HG03439 (cell line): ENCODE data around the gene CHRNA10.

Source experiments
- ATAC-seq: cut with Tn5 transposase; IDR thresholded peaks from one replicate; pipeline ENCODE4 v1.9.1; 2021; ENCODE audit warnings: mild to moderate bottlenecking, moderate library complexity; ENCODE audit not compliant: unreplicated experiment

Gene CHRNA10, protein sequence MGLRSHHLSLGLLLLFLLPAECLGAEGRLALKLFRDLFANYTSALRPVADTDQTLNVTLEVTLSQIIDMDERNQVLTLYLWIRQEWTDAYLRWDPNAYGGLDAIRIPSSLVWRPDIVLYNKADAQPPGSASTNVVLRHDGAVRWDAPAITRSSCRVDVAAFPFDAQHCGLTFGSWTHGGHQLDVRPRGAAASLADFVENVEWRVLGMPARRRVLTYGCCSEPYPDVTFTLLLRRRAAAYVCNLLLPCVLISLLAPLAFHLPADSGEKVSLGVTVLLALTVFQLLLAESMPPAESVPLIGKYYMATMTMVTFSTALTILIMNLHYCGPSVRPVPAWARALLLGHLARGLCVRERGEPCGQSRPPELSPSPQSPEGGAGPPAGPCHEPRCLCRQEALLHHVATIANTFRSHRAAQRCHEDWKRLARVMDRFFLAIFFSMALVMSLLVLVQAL

GRCh38 chr11:3671334-3672254 lies at the start of gene CHRNA10:
Gene CHRNA10, minus strand, starts transcription at chr11:3671384. Its CDS starts 72 bp downstream, at chr11:3671312.
- ATAC-seq = no peak

DNA sequence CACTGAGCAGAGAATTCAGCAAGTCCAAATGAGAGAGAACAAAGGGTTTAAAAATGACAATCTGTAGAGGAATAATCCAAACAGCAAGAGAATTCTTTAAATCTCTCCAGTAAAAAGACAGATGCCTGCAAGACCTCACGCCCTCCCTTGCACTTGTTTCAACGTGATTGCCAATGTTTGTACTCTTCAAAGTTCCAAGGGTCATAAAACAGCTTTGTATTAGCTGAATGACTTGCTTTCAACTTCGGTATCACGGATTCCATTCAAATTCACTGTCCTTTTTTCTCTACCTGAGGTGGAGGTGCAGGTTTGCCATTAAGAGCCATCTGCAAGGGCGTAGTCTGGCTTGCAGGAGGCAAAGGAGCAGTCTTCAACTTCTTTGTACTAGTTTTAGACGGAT lies 41.1 kb upstream of the CHRNA10 start:
- ATAC-seq = no peak

DNA sequence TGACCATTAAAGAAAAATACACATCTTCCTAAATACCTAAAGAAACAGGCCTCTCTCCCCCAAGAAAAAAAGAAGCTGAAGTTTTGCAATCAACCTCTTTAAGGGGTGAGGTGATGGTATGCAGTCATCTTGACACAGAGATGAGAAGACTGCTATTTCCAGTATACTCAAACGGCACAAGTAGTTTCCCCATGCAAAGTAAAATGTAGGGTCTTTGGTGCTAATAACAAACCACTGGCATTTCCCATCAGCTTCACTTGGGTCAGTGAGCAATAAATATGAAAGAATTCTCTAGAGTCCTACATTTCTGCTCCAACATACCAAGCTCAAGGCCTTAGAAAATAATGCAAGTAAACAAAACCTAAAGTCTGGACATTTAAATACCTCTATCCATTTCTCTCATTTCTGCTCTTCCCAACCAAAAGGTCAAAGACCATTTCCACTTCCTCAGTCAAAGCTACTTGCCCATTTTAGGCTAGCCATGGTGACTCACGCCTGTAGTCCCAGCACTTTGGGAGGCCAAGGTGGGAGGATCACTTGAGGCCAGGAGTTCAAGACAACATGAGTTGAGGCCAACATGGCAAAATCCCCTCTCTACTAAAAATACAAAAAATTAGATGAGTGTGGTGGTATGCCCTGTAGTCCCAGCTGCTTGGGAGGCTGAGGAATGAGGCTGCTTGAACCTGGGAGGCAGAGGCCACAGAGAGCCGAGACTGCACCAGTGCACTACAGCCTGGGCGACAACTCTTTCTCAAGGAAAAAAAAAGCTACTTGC lies 39.5 kb upstream of the CHRNA10 start:
- no peak for ATAC-seq

- ATAC-seq = no peak
These were observed 38.8 kb upstream of the CHRNA10 start for GRCh38 chr11:3709977-3710376.

GRCh38 chr11:3707176-3707575 lies 36.0 kb upstream of the CHRNA10 start:
- no peak for ATAC-seq

DNA sequence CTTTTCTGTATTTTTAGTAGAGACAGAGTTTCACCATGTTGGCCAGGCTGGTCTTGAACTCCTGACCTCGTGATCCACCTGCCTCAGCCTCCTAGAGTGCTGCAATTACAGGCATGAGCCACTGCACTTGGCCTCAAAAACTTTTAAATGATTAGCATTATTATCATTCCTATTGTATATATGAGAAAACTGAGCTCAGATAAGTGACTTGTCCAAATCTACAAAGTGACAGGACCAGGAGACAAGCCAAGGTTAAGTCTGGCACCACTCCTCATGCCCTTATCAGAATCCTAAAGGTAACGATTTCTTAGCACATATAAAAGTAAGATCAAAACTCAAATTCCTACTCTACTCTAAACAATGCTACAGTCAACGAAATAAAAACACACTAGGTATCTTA lies 32.2 kb upstream of the CHRNA10 start:
- ATAC-seq = no peak

DNA sequence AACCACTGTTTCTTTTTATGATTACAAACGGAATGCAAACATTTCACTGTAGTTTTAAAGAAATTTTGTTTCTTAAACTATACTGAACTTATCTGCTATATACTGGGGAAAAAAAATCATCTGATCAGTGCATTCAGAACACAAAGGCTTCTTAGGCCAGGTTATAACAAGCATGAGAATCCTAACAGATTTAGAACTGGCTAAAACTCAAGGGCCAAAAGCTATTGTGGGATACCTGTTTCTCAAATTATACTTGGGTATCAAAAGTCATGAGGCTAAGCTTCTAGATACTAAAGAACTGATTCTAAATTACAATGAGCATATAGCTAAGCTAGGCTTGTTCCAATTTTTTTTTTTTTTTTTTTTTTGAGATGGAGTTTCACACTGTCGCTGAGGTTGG lies 29.7 kb upstream of the CHRNA10 start:
- ATAC-seq = no peak

DNA sequence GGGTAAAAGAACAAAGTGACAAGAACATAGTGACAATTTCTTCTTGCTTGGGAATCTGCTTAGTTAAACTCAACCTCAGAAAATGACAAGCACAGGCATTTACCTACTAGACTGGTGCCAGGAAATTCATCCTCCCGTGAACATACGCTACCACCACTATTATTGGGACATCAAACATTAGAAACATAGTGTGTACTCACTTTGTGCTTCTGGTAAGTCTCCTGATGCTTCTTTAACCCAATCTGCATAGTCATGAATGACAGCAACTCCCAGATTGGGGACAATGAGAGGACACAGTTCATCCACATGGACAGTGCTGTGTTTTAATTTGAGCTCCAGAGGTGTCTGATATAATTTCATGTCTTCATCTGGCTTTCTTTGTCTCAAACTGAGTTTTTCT lies 29.2 kb upstream of the CHRNA10 start:
- ATAC-seq = no peak

- no peak for ATAC-seq
These were observed 15.6 kb upstream of the CHRNA10 start for GRCh38 chr11:3686751-3687150.

DNA sequence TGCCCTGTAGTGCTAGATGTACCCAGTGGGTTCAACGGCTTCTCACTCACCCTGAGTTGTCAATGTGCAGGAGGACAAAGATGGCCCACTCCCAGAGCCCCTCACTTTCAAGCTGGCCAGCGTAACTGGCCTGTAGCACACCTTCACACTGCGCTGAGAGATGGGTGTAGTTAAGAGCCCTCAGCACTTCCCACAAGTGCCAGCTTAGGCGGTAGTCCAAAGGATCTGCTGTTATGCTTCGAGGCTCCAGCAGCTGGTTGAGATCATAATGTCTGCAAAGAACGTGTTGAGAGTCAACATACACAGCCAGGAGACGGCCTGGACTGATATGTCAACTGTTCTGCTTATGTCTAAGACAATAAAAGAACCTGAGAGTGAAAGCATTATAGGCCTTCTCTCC lies 14.7 kb upstream of the CHRNA10 start:
- no peak for ATAC-seq

GRCh38 chr11:3684819-3685172 lies 13.6 kb upstream of the CHRNA10 start:
- ATAC-seq = no peak

DNA sequence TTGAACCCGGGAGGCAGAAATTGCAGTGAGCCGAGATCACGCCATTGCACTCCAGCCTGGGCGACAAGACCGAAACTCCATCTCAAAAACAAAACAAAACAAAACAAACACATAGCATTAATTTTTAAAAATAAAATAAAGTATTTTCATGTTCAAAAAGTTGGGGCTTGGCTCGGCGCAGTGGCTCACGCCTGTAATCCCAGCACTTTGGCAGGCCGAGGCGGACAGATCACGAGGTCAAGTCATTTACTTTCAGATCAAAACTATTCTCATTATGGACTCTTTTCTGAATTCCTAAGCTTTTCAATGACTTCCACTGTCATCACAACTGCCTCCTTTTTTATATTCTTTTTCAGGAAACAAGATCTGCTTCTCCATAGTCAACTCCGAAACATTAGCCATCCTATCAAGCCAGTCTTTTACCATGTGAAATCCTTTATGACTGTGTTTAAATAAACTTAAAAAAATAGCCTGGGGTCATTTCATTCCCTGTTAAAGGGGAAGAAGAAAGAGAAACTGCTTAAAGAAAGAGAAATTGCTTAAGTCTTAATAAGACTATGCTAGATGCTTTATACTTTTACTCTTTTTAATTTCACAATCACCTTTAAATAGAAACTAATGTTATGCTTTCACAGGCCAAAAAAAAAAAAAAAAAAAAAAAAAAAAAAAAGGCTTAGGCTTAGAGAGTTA lies 13.1 kb upstream of the CHRNA10 start:
- no peak for ATAC-seq

GRCh38 chr11:3683039-3683438 lies 11.9 kb upstream of the CHRNA10 start:
- ATAC-seq = no peak

DNA sequence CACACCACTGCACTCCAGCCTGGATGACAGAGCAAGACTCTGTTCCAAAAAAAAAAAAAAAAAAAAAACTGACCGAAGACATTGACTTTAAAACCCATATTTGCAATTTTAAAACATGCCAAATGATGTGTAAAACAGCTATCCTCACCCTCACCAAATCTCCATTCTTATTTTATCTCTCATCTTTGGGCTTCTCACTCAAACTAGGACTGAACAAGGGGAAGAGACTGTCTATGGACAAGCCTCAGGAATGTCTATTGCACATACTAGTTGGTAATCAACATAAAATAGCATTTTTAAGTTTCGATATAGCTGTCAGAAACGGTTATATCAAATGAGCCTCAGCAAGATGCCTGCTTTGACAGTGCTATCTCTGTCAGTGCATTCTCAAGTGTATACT lies 7.9 kb upstream of the CHRNA10 start:
- ATAC-seq = no peak

- ATAC-seq = no peak
These were observed 4.8 kb upstream of the CHRNA10 start for GRCh38 chr11:3675971-3676370.

- ATAC-seq = no peak
These were observed 3.0 kb upstream of the CHRNA10 start for GRCh38 chr11:3674189-3674588.

DNA sequence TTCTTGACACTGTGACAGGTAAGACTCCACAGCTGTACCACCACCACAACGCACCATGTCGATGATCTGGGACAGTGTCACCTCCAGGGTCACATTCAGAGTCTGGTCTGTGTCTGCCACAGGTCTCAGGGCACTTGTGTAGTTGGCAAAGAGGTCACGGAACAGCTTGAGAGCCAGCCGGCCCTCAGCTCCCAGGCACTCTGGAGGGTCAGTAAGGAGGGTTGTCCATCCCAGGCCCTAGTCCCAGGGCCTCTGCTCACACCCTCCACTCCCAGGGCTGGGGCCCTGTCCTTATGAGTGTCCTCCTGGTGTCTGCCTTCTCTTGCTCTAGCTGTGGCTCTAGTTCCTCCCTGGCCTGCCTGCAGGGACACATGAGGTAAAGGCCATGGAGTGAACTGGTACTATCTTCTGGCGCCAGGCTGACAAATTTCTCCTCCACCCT lies 1.4 kb downstream of the CHRNA10 start:
- no peak for ATAC-seq

- ATAC-seq = no peak
These were observed 2.1 kb downstream of the CHRNA10 start for GRCh38 chr11:3669128-3669527.

- ATAC-seq = no peak
These were observed 3.8 kb downstream of the CHRNA10 start for GRCh38 chr11:3667149-3668035.
